GM12892 (cell line): Measurements from ENCODE around the gene FALEC.
A peak's percentile ranks its signal among the peaks of the same experiment; 100 is the strongest.
"Not testable (repeated sequence)": the region's sequence is repeated elsewhere in the genome, so short reads cannot be mapped to it uniquely, and the experiment has no call there.

Experiments used
- DNase-seq: peaks from one replicate; pipeline ENCODE4 v3.0.0; 2011; ENCODE audit not compliant: insufficient read length
- FAIRE-seq: peaks from 2 replicates; lab custom pipeline; 2011; peaks lifted over from hg19 to GRCh38; lab: Jason Lieb, UNC
- POLR2A ChIP-seq: IDR thresholded peaks from 2 replicates; pipeline ENCODE4 v1.6.1; 2011; ENCODE audit warnings: low read depth, low read length, control low read depth
- POLR2AphosphoS5 ChIP-seq: IDR thresholded peaks from 2 replicates; pipeline ENCODE4 v1.6.1; 2011; ENCODE audit warnings: low read depth, low read length, control low read depth
- TAF1 ChIP-seq: IDR thresholded peaks from 2 replicates; pipeline ENCODE4 v1.6.1; 2011; ENCODE audit warnings: low read depth, mild to moderate bottlenecking, control low read depth, low read length, borderline replicate concordance

Gene FALEC

DNA sequence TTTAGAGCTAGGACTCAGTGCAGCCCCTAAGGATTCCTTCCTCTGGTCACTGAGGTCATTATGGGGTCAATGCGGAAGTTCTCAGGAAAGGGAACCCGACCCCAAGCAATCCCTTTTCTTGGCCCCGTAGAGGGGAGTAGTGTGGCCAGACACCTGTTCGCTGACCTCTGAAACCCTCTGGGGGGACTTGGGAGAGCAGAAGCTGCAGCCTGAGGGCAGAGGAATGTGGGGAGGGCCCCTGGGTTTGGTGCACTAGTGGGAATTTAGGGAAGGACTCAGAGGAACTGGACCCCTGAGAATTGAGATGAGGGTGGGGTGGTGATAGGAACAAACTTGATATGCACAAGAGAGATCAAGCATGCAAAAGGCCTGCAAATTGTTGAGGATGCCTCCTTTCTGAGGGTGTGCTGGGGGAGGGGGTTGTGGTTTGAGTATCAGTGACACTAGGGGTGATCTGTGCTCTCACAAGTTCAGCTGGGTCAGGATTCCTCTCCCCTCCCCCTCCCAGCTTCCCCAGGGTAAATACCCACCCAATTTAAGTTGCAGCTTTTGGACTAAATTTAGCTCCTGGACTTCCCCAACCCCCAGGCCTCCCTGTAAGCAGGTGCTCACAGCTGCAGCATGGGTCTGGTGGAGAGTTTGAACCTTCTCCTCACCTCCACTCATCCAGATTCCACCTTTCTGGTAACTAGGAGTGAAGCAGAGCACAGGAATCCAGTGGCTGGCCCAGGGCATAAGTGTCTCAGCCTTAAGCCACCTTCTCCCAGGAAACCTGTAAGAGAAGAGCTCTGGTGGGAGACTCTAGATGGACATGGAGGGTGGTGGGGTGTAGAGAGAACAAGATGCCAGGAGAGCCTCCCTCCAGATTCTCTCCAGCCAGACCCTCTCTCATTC is 47.1 kb downstream of the FALEC start:
- DNase-seq: peak; percentile 65
- TF ChIP-seq TAF1 (peak; percentile 64; the same call in 1 of the 2 replicates), POLR2A (0 out of 2 replicates have a peak, but pooled peaks have one; percentile 46), POLR2AphosphoS5 (peak; percentile 60)
- peak; percentile 94 for FAIRE-seq

DNA sequence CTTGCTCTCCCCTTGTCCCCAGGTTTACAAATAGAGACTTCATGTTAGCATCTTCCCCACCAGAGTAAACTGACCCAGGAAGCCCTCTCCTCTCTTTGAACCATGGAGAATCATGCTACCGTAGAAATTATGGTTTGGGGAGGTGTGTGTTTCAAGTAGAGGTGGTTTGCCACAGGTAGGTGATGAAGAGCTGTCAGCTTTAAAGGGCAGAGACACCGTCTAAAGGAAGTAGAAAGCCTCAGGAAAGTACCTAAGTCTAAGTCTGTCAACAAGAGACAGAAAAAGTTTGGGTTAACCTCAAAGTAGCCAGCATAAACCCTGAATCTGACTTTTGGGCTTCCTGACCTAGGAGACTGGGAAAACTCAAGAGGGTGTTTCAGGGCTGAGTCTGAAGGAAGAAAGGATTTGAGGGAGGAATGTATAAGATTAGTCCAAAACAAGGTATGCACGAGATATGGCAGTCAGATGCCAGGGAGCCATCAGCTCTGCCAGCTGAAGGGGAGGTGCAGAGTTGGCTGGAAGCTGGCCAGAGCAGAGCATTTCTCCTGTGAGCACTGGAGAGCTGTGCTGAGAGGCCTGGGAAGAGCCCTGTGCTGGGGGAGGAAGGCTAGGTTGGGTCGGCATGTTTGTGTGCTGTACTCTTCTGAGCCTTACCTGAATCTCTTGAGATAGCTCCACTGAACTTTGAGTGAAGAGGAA is 47.9 kb downstream of the FALEC start:
- TF ChIP-seq POLR2AphosphoS5: no peak; the same call in 1 of the 2 replicates
- TF ChIP-seq TAF1: no peak
- TF ChIP-seq POLR2A: peak; percentile 40; the same call in 1 of the 2 replicates
- FAIRE-seq: peak; percentile 87
- DNase-seq: no peak

GRCh38 chr1:150564051-150564991 is 48.8 kb downstream of the FALEC start:
- TF ChIP-seq POLR2A: no peak
- TF ChIP-seq TAF1: no peak
- no peak for TF ChIP-seq POLR2AphosphoS5
- no peak for FAIRE-seq

GRCh38 chr1:150565240-150565991 is 49.9 kb downstream of the FALEC start:
- not testable (repeated sequence) for FAIRE-seq

More at GRCh38 chr1:150564051-150564991, 48.8 kb downstream of the FALEC start:
- no peak for DNase-seq

DNA sequence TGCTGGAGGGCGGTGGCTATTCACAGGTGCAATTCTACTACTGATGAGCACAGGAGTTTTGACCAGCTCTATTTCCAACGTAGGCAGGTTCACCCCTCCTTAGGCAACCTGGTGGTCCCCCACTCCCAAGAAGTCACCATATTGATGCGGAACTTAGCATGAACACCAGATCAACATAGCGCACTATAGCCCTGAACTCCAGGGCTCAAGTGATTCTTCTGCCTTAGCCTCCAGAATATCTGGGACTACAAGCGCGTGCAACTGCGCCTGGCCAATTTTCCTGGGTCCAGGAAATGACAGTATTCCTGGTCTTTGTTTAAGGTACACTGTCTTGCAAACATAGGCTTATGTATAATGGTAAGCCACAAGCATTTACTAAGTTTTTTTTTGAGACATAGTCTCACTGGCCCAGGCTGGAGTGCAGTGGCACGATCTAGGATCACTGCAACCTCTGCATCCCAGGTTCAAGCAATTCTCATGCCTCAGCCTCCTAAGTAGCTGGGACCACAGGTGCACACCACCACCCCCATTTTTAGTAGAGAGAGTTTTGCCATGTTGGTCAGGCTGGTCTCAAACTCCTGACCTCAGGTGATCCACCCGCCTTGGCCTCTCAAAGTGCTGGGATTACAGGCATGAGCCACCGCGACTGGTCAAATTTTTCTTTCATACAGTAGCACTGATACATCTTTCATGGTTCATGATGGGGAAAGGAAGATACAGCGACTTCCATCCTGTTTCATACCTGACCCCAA is 51.2 kb downstream of the FALEC start:
- DNase-seq (no peak), FAIRE-seq (no peak)
- TF ChIP-seq POLR2A (peak; percentile 37; the same call in 1 of the 2 replicates), POLR2AphosphoS5 (no peak)

More at GRCh38 chr1:150565240-150565991, 49.9 kb downstream of the FALEC start:
- not testable (repeated sequence) for DNase-seq

DNA sequence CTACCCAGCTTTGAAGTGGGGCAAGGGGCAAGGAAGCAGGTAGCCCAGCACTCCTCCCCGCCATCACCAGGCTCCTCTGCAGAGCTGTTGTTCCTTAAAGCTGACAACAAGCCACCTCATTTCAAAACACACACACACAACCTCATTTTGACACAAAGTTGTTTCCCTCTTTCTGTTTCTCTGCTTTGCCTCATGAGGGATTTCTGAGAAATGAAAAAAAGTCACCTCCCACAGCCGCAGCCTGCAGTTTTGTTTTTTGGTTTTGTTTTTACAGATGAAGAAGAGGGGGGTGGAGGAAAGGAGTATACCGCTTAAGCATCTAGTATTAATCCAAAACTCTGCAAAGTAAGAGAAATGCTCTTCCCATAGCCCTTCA is 51.8 kb downstream of the FALEC start:
- FAIRE-seq (peak; percentile 78), DNase-seq (no peak)

DNA sequence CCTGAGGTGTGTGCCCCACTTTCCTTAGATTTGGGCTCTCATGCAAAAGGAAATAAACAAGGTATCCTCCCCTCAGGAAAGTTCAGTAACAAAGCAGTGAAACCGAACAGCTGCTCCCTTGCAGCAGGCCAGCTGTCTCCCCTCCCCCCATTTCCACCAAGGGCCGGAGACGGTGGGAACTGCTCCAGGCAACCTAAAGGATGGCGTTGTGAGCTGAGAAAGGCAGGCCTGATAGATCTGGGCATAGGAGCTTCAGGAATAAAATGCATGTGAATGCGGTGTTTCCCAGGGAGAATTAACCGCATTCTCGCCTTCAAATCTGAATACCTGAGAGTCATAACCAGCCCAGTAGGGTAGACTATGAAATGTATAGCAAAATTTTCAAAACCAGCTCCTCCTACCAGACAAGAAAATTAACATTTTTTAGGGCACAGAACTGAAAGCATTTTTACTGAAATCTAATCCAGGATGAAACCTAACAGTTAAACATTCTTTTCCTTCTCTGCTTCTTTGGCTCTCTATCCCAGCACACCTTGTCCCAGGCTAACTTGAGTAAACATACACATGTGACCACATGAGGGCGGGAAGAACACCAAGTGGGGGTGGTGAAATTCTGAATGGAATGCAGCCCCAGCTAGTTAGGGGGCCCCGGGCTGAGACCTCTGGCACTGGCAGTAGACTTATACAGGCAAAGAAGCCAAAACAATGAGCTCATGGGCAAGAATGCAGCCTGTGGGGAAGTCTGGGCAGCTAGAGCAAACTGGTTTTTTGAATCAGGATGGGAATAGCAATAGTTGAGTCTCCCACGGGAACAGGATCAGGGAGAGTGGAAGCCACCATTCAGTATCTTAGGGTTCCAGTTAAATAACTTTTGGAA is 52.4 kb downstream of the FALEC start:
- DNase-seq (no peak), FAIRE-seq (peak; percentile 58)
- no peak for TF ChIP-seq POLR2A
- TF ChIP-seq POLR2AphosphoS5: no peak; the same call in 1 of the 2 replicates
- no peak for TF ChIP-seq TAF1

More for the DNA sequence above, 51.8 kb downstream of the FALEC start:
- TF ChIP-seq POLR2AphosphoS5 (0 out of 2 replicates have a peak, but pooled peaks have one; percentile 10), POLR2A (no peak)

GRCh38 chr1:150568594-150568966 is 53.0 kb downstream of the FALEC start:
- TF ChIP-seq POLR2A (peak; percentile 47), POLR2AphosphoS5 (no peak; the same call in 1 of the 2 replicates)
- DNase-seq (no peak), FAIRE-seq (no peak)

GRCh38 chr1:150572918-150573647 is 57.5 kb downstream of the FALEC start:
- DNase-seq (no peak), FAIRE-seq (no peak)
- peak; percentile 48; the same call in 1 of the 2 replicates for TF ChIP-seq POLR2AphosphoS5
- no peak for TF ChIP-seq TAF1
- TF ChIP-seq POLR2A: peak; percentile 62

DNA sequence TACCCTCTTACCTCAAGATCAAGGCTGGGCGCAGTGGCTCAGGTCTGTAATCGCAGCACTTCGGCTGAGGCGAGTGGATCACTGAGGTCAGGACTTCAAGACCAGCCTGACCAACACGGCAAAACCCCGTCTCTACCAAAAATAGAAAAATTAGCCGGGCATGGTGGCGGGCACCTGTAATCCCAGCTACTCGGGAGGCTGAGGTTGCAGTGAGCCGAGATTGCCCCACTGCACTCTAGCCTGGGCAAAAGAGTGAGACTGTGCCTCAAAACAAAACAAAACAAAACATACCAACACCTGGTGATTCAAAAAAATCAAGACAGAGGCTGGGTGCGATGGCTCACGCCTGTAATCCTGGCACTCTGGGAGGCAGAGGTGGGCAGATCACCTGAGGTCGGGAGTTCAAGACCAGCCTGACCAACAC is 58.1 kb downstream of the FALEC start:
- not testable (repeated sequence) for FAIRE-seq

More for the DNA sequence above, 58.1 kb downstream of the FALEC start:
- DNase-seq: not testable (repeated sequence)
